Measurements from ENCODE around the gene SULT4A1.

GRCh38 chr22:43850529-43850928, 11.8 kb downstream of the SULT4A1 start:
- TF ChIP-seq POLR2A (IDR thresholded peaks at IDR 0.05) (no peak), EP300 (IDR thresholded peaks at IDR 0.05) (no peak)
- TF ChIP-seq, protein P1, sequence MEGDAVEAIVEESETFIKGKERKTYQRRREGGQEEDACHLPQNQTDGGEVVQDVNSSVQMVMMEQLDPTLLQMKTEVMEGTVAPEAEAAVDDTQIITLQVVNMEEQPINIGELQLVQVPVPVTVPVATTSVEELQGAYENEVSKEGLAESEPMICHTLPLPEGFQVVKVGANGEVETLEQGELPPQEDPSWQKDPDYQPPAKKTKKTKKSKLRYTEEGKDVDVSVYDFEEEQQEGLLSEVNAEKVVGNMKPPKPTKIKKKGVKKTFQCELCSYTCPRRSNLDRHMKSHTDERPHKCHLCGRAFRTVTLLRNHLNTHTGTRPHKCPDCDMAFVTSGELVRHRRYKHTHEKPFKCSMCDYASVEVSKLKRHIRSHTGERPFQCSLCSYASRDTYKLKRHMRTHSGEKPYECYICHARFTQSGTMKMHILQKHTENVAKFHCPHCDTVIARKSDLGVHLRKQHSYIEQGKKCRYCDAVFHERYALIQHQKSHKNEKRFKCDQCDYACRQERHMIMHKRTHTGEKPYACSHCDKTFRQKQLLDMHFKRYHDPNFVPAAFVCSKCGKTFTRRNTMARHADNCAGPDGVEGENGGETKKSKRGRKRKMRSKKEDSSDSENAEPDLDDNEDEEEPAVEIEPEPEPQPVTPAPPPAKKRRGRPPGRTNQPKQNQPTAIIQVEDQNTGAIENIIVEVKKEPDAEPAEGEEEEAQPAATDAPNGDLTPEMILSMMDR (IDR thresholded peaks at IDR 0.05), result no peak
